SK-N-MC (cell line): ENCODE measurements around the gene KHNYN.

Source experiments
- DNase-seq: peaks from one replicate; pipeline ENCODE4 v3.0.0-alpha.2; 2011; ENCODE audit warnings: low read depth, low spot score
- H3K27ac ChIP-seq: fragments of 200-600 bp; sonication (generic); 2 replicates; pipeline ENCODE4 v1.5.1; 2016; ENCODE audit warnings: mixed run types
- H3K36me3 ChIP-seq: fragments of 200-600 bp; sonication (generic); 2 replicates; pipeline ENCODE4 v1.6.1; 2017; ENCODE audit warnings: antibody characterized with exemption, low read length, mixed read lengths; ENCODE audit not compliant: insufficient read depth
- H3K4me3 ChIP-seq: fragments of 200-600 bp; sonication (generic); 2 replicates; pipeline ENCODE4 v1.5.1; 2016
- H3K9ac ChIP-seq: fragments of 200-600 bp; sonication (generic); 2 replicates; pipeline ENCODE4 v1.8.0; 2017; ENCODE audit warnings: mixed run types, mixed read lengths; ENCODE audit not compliant: insufficient read length
- H3K9me3 ChIP-seq: fragments of 200-600 bp; sonication (generic); 2 replicates; pipeline ENCODE4 v1.6.1; 2017; ENCODE audit warnings: low read depth, mild to moderate bottlenecking, antibody characterized with exemption, low read length, moderate library complexity, mixed read lengths
- EZH2 ChIP-seq: fragments of 200-600 bp; sonication (generic); IDR thresholded peaks from one replicate; pipeline ENCODE4 v1.6.1; 2017; ENCODE audit warnings: antibody characterized with exemption
- FOXP2 ChIP-seq: optimal IDR thresholded peaks from 2 replicates; pipeline ENCODE3; 2011; ENCODE audit warnings: mild to moderate bottlenecking, moderate library complexity; ENCODE audit not compliant: insufficient read depth; ENCODE audit errors: extremely low read length, control extremely low read depth
- POLR2AphosphoS5 ChIP-seq: IDR thresholded peaks from 2 replicates; pipeline ENCODE4 v1.6.1; 2012; ENCODE audit warnings: mild to moderate bottlenecking, low read depth, low read length, borderline replicate concordance

Gene KHNYN

GRCh38 chr14:24407608-24408325 is 22.0 kb upstream of the KHNYN start:
- no peak overlapping the region for H3K27ac ChIP-seq
- no peak for TF ChIP-seq FOXP2
- no peak for TF ChIP-seq POLR2AphosphoS5
- no peak for TF ChIP-seq EZH2

GRCh38 chr14:24408764-24409163 is 21.0 kb upstream of the KHNYN start:
- Histone ChIP-seq H3K4me3 (no peak overlapping the region), H3K27ac (no peak overlapping the region), H3K36me3 (peaks cover 30% of the 10 kb centered on the region), H3K9me3 (no peaks in the 10 kb centered on the region), H3K9ac (no peak overlapping the region)
- TF ChIP-seq EZH2 = no peak
- TF ChIP-seq FOXP2 = no peak
- TF ChIP-seq POLR2AphosphoS5 = no peak
- DNase-seq = no peak

More at GRCh38 chr14:24407608-24408325, 22.0 kb upstream of the KHNYN start:
- H3K4me3 ChIP-seq = no peak overlapping the region
- no peak overlapping the region for H3K9ac ChIP-seq
- peaks cover 21% of the 10 kb centered on the region for H3K36me3 ChIP-seq
- no peaks in the 10 kb centered on the region for H3K9me3 ChIP-seq
- no peak for DNase-seq

- H3K9ac ChIP-seq = no peak overlapping the region
- peaks cover 32% of the 10 kb centered on the region for H3K36me3 ChIP-seq
Measured at GRCh38 chr14:24409192-24409591, 20.6 kb upstream of the KHNYN start.

GRCh38 chr14:24409956-24410355 is 19.8 kb upstream of the KHNYN start:
- TF ChIP-seq FOXP2 (no peak), EZH2 (no peak), POLR2AphosphoS5 (no peak)
- Histone ChIP-seq H3K9me3 (no peaks in the 10 kb centered on the region), H3K9ac (no peak overlapping the region), H3K36me3 (peaks cover 32% of the 10 kb centered on the region), H3K4me3 (no peak overlapping the region), H3K27ac (no peak overlapping the region)
- DNase-seq = no peak

More at GRCh38 chr14:24409192-24409591, 20.6 kb upstream of the KHNYN start:
- no peak for TF ChIP-seq POLR2AphosphoS5
- TF ChIP-seq EZH2 = no peak
- TF ChIP-seq FOXP2 = no peak
- no peaks in the 10 kb centered on the region for H3K9me3 ChIP-seq
- DNase-seq = no peak
- H3K27ac ChIP-seq = no peak overlapping the region
- H3K4me3 ChIP-seq = no peak overlapping the region

GRCh38 chr14:24411443-24412389 is 18.0 kb upstream of the KHNYN start:
- Histone ChIP-seq H3K27ac (no peak overlapping the region), H3K9ac (no peak overlapping the region), H3K36me3 (peaks cover 28% of the 10 kb centered on the region), H3K4me3 (no peak overlapping the region), H3K9me3 (no peaks in the 10 kb centered on the region)
- no peak for DNase-seq
- no peak for TF ChIP-seq EZH2
- TF ChIP-seq POLR2AphosphoS5 = no peak
- TF ChIP-seq FOXP2 = no peak

- no peak overlapping the region for H3K27ac ChIP-seq
- peaks cover 15% of the 10 kb centered on the region for H3K36me3 ChIP-seq
- no peaks in the 10 kb centered on the region for H3K9me3 ChIP-seq
- TF ChIP-seq FOXP2 (no peak), EZH2 (no peak), POLR2AphosphoS5 (no peak)
- DNase-seq = no peak
- H3K4me3 ChIP-seq = no peak overlapping the region
- H3K9ac ChIP-seq = no peak overlapping the region
Measured at GRCh38 chr14:24414077-24414476, 15.7 kb upstream of the KHNYN start.

- Histone ChIP-seq H3K9ac (no peak overlapping the region), H3K27ac (no peak overlapping the region), H3K36me3 (peaks cover 15% of the 10 kb centered on the region), H3K9me3 (no peaks in the 10 kb centered on the region), H3K4me3 (no peak overlapping the region)
- no peak for TF ChIP-seq FOXP2
- no peak for TF ChIP-seq EZH2
- no peak for TF ChIP-seq POLR2AphosphoS5
- DNase-seq = no peak
Measured at GRCh38 chr14:24414732-24415420, 14.9 kb upstream of the KHNYN start.
